Measurements from ENCODE around the gene DXO. TPM values are rescaled to one million over a fixed set of nuclear protein-coding genes. Genes with fewer than 3 reads are reported as not detected.
A peak's percentile ranks its signal among the peaks of the same experiment; 100 is the strongest.

DXO gene
- total and polyA plus RNA-seq, 2 of the 13 experiments (the other 11 are each of a cell fraction or from before 2014, with no cell fraction given): 18.6 to 26.2 TPM

DNA sequence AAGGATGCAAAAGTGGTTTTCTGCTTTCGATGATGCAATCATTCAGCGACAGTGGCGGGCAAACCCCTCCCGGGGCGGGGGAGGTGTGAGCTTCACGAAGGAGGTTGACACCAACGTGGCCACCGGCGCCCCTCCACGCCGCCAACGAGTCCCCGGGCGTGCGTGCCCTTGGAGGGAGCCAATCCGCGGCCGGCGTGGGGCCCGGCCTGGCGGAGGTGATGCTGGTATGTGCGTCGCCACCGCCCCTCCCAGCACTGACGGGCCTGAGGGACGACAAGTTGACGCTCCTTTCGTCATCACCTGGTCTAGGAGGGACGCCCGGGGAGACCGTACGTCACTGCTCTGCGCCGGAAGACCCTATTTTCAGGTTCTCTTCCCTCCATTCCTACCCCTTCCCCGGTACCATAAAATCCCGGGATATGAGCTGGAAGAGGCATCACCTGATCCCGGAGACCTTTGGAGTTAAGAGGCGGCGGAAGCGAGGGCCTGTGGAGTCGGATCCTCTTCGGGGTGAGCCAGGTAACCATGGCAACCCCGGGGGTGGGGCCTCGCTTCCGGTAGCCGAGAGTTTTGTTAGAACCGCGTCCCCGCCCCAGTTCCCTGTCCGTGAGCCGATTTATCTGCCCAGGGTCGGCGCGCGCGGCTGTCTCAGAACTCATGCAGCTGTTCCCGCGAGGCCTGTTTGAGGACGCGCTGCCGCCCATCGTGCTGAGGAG lies at the start of gene DXO (continued):
- TF ChIP-seq GATA4 (IDR thresholded peaks at IDR 0.05; ENCODE audit: borderline replicate concordance, low read depth) (peak; percentile 45), RARA (CRISPR knock-in tag; IDR thresholded peaks at IDR 0.05) (no peak), HNF4G (IDR thresholded peaks at IDR 0.05; ENCODE audit: borderline replicate concordance, low read depth, low read length) (peak; percentile 48; the same call in 1 of the 2 replicates), HNF4G (CRISPR knock-in tag; IDR thresholded peaks at IDR 0.05; ENCODE audit: borderline replicate concordance, low read depth) (peak; percentile 37), MYC (CRISPR knock-in tag; IDR thresholded peaks at IDR 0.05; ENCODE audit: borderline replicate concordance) (peak; percentile 89), NRL (CRISPR knock-in tag; IDR thresholded peaks at IDR 0.05; ENCODE audit: borderline replicate concordance) (peak; percentile 86), PBX3 (CRISPR knock-in tag; IDR thresholded peaks at IDR 0.05; ENCODE audit: borderline replicate concordance) (peak; percentile 47; the same call in 1 of the 2 replicates), HNF1B (CRISPR knock-in tag; IDR thresholded peaks at IDR 0.05) (peak; percentile 91), IRF2 (CRISPR knock-in tag; IDR thresholded peaks at IDR 0.05) (peak; percentile 84), ZNF235 (CRISPR knock-in tag; IDR thresholded peaks at IDR 0.05; ENCODE audit: borderline replicate concordance) (peak; percentile 83; the same call in 1 of the 2 replicates), DRAP1 (CRISPR knock-in tag; IDR thresholded peaks at IDR 0.05) (peak; percentile 57), ZNF333 (CRISPR knock-in tag; IDR thresholded peaks at IDR 0.05; ENCODE audit: borderline replicate concordance) (peak; percentile 61; the same call in 1 of the 2 replicates), ZMYM2 (CRISPR knock-in tag; IDR thresholded peaks at IDR 0.05) (peak; percentile 91), TAF1 (CRISPR knock-in tag; IDR thresholded peaks at IDR 0.05) (peak; percentile 62; the same call in 1 of the 2 replicates), ZKSCAN5 (CRISPR knock-in tag; IDR thresholded peaks at IDR 0.05) (peak; percentile 63; the same call in 1 of the 2 replicates), KLF15 (CRISPR knock-in tag; IDR thresholded peaks at IDR 0.05; ENCODE audit: borderline replicate concordance) (peak; percentile 62; the same call in 1 of the 2 replicates), POLR2AphosphoS2 (IDR thresholded peaks at IDR 0.05; ENCODE audit: low read depth, low read length) (peak; percentile 67), KDM3A (CRISPR knock-in tag; IDR thresholded peaks at IDR 0.05; ENCODE audit: low read depth) (0 out of 2 replicates have a peak, but pooled peaks have one; percentile 55), ZNF34 (CRISPR knock-in tag; IDR thresholded peaks at IDR 0.05; ENCODE audit: borderline replicate concordance) (peak; percentile 34; the same call in 1 of the 2 replicates)
- TF ChIP-seq, protein P1, sequence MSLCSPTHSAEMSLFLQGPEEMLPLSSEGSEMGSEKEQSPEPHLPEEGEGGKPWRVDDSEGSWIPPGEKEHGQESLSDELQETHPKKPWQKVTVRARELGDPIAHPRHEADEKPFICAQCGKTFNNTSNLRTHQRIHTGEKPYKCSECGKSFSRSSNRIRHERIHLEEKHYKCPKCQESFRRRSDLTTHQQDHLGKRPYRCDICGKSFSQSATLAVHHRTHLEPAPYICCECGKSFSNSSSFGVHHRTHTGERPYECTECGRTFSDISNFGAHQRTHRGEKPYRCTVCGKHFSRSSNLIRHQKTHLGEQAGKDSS (CRISPR knock-in tag; IDR thresholded peaks at IDR 0.05; ENCODE audit: borderline replicate concordance, low read depth): no peak
- TF ChIP-seq, protein P2, sequence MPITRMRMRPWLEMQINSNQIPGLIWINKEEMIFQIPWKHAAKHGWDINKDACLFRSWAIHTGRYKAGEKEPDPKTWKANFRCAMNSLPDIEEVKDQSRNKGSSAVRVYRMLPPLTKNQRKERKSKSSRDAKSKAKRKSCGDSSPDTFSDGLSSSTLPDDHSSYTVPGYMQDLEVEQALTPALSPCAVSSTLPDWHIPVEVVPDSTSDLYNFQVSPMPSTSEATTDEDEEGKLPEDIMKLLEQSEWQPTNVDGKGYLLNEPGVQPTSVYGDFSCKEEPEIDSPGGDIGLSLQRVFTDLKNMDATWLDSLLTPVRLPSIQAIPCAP (CRISPR knock-in tag; IDR thresholded peaks at IDR 0.05; ENCODE audit: low read depth): no peak
- TF ChIP-seq, protein P3, sequence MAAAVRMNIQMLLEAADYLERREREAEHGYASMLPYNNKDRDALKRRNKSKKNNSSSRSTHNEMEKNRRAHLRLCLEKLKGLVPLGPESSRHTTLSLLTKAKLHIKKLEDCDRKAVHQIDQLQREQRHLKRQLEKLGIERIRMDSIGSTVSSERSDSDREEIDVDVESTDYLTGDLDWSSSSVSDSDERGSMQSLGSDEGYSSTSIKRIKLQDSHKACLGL (CRISPR knock-in tag; IDR thresholded peaks at IDR 0.05): peak; percentile 82
- TF ChIP-seq, protein P4, sequence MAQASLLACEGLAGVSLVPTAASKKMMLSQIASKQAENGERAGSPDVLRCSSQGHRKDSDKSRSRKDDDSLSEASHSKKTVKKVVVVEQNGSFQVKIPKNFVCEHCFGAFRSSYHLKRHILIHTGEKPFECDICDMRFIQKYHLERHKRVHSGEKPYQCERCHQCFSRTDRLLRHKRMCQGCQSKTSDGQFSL (CRISPR knock-in tag; IDR thresholded peaks at IDR 0.05): peak; percentile 90

Data from HepG2 (cell line).